Measurements from ENCODE around the gene RABEP1.
"Not testable (repeated sequence)": the region's sequence is repeated elsewhere in the genome, so short reads cannot be mapped to it uniquely, and the experiment has no call there.

The RABEP1 gene

GRCh38 chr17:5281814-5282641 lies at the start of gene RABEP1:
TSS of gene RABEP1 (plus strand) at chr17:5282284. CDS start at chr17:5282487, 203 bp downstream.
- DNase-seq, result peak; percentile 65

GRCh38 chr17:5233492-5233891 lies 48.6 kb upstream of the RABEP1 start:
- not testable (repeated sequence) for DNase-seq

GRCh38 chr17:5234645-5235576 lies 47.2 kb upstream of the RABEP1 start, which contains the start of gene SCIMP:
TSS of gene SCIMP (minus strand) at chr17:5234860. CDS start at chr17:5234755, 105 bp downstream.
- DNase-seq, result no peak

DNA sequence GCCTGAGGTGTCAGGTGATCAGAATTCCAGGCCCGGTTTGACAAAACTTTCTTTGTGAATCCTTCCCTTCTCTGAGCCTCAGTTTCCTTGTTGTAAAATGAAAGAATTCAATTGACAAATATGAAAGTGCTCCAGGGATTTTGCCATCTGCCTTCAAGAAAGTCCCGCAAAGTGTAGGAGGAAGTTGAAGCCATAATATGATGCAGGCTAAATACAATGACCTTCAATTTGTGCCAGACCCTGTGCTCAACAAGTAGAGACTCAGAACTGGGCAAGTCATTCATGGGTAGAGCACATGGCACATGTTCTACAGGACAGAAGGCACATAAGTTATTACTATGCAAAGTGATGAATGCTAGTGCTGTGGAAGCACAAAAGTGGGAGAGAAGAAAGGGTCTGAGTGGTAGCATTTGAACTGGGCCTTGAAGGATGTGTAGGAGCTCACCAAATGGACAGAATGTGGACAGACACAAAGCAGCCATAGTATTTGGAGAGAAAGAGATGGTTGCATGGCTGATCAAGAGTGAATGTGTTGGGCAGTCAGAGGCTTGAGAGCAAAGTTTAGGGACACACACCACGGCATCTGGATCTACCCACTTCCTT lies 45.0 kb upstream of the RABEP1 start:
- no peak for DNase-seq

DNA sequence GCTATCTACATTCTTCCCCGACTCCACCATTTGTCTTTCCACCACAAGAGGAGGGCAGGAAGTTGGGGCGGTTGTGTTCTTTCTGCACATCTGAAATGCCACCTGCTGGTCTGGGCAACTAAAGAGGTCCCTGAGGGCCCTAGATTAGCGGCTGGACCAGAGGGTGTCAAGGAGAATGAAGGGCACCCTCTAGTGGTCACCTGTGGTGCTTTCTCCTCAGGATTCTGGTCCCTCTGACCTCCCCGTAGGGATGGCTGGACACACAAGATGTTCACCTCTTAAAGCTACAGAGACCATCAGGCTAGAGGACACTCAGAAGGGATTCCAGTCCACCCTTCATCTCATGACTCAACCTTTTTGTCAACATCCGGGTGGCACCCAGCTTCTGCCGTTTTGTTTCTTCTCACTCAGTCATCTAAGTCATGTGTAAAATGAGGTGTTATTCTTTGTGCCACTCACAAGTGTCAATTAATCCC lies 44.5 kb upstream of the RABEP1 start:
- DNase-seq, result peak; percentile 11

DNA sequence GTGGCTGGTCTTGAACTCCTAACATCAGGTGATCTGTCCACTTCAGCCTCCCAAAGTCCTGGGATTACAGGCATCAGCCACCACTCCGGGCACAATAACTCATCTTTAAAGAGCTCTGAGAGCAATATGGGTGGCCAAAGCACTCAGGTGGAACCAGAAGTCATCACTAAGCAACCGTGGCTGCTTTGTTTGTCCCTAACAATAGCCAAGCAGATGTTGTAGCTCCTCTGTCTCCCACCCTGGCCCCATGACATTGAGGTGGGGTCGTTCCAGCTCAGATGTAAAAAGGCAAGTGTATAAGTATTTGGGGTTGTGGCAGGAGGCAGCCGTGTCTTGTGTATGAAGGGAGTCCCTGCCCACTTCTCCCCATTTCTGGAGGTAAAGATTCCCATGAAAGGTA lies 43.8 kb upstream of the RABEP1 start:
- no peak for DNase-seq

DNA sequence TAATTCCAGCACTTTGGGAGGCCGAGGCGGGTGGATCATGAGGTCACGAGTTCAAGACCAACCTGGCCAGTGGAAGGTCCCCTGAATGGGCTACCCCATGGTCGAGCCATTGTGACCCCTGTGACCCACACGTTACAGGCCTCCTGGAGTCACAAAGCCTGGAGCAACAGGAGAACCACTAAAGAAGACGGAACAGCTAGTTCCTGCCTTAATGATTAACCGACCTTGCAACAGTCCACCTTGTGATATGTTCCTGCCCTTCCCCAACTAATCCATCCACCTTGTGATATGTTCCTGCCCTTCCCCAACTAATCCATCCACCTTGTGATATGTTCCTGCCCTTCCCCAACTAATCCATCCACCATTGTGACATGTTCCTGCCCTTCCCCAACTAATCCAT lies 42.3 kb upstream of the RABEP1 start:
- DNase-seq, result not testable (repeated sequence)

GRCh38 chr17:5241861-5242671 lies 40.0 kb upstream of the RABEP1 start:
- DNase-seq, result no peak

DNA sequence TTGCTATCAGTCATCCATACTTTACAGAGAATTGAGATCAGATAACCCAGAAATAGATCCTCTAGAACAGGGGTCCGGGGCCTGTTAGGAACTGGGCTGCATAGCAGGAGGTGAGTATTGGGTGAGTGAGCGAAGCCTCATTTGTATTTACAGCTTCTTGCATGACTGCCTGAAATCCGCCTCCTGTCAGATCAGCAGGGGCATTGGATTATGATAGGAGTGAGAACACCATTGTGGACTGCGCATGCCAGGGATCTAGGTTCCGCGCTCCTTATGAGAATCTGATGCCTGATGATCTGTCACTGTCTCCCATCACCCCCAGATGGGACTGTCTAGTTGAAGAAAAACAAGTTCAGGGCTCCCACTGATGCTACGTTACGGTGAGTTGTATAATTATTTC lies 34.5 kb upstream of the RABEP1 start:
- DNase-seq, result no peak

DNA sequence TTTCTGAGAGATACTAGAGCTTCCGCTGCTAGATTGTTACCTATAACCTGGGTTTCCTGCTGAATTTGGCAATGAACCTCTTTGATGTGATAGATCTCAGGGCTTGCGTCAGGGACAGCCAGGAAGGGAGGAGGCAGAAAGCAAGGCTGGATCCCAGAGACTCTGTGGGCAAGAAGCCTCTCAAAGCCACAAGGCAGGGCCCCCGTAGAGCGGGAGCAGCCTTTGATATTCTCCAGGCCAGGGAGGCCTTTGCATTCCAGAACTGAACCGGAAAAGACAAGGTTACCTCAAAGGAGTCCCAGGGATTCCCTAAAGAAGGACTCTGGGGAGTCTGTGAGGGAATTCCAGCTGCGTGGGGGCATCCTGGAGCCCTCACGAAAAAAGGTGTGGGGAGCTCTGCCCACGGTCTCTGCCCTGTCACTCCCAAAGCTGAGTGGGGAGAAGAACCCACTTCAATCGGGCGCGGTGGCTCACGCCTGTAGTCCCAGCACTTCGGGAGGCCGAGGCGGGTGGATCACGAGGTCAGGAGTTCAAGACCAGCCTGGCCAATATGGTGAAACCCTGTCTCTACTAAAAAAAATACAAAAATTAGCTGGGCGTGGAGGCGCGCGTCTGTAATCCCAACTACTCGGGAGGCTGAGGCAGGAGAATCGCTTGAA lies 33.1 kb upstream of the RABEP1 start:
- DNase-seq, result no peak

GRCh38 chr17:5249615-5250014 lies 32.5 kb upstream of the RABEP1 start:
- DNase-seq, result peak; percentile 78

DNA sequence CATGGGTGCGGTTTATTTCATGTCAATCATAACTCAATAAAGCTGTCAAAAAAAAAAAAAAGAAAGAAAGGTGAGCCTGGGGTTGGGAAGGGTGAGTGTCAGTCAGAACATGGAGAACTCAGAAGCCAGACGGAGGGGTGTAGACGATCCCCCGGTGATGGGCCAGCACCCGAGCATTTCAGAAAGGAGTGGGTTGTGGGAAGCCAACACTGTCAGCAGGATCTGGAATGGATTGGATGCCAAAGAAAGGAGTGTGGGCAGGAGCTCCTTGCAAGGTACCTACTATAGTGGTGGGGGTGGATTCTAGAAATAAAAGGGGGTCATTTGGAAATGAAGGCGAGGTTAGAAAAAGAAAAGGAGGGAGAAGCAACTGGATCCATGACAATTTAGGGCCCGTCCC lies 27.7 kb upstream of the RABEP1 start:
- no peak for DNase-seq

DNA sequence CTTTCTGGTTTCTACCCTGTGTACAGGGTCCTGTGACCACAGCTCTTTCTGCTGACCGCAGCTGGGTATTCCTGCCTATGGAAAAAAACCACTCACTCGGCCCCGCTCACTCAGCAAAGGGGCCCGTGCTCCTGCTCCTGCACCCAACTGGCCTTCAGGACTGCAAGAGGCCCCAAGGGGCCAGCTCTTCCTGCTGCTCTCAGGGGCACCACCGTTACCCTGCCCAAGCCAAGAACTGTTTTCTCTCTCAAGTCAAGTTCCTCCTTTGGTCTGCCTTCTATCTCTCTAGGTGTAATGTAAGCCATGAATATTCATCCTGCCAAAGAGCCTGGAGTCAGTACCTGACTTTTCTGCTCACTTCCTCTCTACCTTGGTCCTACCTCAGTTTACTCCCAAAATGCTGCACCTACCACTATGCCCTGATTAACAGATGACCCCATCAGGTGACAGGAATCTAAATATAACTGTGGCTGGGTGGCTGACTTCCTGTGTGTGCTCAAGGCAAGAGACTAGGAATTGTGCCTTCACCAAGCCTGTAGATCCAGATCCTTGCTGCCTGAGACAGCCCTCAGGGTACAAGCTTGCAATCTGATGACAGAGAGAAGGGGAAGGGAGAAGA lies 27.1 kb upstream of the RABEP1 start:
- no peak for DNase-seq

DNA sequence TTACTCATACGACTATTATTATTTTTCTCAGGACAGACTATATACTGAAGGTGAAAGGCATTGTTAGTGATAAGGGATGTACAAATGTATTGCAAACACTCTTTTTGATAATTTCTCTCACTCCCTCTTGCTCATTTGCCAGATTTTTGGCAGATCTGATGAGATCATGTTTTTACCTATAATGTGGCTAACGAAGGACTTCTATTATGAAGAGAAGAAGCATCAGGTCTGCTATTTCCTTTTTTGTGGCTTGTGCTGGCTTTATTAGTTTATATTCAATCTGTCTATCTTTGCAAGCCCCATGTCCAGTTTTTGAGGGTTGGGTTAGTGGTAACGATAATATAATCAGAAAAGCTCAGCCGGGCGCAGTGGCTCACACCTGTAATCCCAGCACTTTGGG lies 25.0 kb upstream of the RABEP1 start:
- DNase-seq, result no peak

DNA sequence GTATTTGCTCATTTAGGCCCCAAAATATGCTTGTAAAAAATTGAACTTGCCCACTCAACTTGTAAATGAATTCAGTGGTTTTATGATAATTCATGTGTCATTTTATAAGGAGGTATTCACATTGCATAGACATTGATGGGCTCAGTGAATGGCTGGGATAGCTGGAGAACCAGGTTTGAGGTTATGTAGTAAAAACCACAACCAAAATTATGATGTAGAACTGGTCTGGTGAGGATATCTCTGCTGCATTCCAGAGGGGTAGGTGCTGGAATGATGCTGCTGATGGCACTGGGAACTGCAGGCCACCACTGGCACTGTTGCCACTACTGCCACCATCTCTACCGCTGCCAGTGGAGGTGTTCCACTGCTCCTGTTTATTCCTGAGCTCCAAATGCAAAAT lies 21.5 kb upstream of the RABEP1 start:
- DNase-seq, result no peak

DNA sequence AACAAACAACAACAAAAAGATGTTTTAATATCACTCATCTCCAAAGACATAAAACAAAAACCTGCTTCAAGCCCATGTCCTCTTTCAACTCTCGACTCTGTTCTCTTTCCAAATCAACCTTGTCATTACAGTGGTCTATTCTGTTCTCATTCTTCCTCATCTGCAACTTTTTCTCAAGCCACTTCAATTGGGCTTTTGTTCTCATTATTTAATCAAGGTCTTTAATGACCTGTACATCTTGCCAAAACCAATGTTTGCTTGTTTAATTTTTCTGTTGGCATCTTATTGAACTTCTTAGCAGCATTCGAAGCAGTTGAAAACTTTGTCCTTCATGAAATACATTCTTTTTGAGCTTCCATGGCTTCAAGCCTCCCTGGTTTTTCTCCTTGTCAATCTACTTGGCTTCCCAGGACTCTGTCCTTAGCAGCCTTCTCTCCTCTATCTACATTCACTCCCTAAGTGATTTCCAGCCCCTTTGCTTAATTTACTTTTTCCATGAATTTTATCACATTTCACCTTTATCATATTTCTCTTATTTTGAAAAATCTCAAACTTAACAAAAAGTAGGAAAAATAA lies 19.6 kb upstream of the RABEP1 start:
- DNase-seq, result no peak

DNA sequence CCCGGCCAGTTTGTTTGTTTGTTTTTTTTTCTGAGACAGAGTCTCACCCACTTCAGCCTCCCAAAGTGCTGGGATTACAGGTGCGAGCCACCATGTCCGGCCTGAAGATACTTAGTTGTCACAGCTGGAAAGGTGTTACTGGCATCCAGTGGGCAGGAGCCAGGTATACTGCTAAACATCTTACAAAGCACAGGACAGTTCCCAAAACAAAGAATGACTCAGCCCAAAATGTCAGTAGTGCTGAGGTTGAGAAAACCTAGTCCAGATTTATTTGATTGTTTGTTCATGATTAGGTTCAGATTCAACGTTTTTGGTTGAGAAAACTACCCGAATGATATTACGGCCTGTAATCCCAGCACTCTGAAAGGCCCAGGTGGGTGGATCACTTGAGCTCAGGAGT lies 18.6 kb upstream of the RABEP1 start:
- DNase-seq, result no peak

- DNase-seq, result no peak
Measured at GRCh38 chr17:5264893-5265292, 17.2 kb upstream of the RABEP1 start.

GRCh38 chr17:5269241-5269960 lies 12.7 kb upstream of the RABEP1 start:
- no peak for DNase-seq

- no peak for DNase-seq
Measured at GRCh38 chr17:5272322-5272721, 9.8 kb upstream of the RABEP1 start.

Measured in NCI-H1694 (cell line).